Uterus (tissue), 2 donors: ENCODE data around the gene TMEM266.

Experiments
- POLR2A ChIP-seq, 2 donors: fragments of 450-650 bp; IDR thresholded peaks; one replicate each; pipeline ENCODE4 v1.6.1; 2016; ENCODE audit warnings: antibody characterized with exemption in 2 of 2, mild to moderate bottlenecking in 1 of 2, moderate library complexity in 1 of 2
- TF ChIP-seq, protein P1 (sequence below), 4 experiments: fragments of 200-600 bp in 2 of 4; fragments of 450-650 bp in 2 of 4; sonication (generic) in 2 of 4; IDR thresholded peaks; one replicate each; pipeline ENCODE4 v1.5.1; 2016 to 2019; ENCODE audit warnings: antibody characterized with exemption in 4 of 4, mild to moderate bottlenecking in 2 of 4, moderate library complexity in 1 of 4

DNA sequence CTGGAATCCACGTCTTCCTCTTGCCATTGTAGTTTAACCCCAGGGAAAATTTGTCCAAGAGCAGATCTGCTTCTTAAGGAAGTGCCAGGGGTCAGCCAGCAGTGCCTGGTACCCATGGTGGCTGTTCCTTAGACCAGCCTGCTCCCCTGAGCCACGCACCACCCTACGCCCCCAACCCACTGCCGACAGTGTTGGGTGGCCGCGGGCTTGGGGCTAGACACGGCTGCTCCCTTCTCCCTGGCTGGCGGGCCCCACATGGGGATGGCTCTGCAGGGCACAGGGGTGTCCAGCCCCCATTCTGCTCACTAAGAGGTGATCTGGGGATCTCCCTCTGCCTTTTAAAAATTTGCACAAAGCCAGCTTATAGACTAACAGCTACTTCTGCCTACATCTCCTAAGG lies 104.8 kb downstream of the TMEM266 start:
- TF ChIP-seq, protein P1, sequence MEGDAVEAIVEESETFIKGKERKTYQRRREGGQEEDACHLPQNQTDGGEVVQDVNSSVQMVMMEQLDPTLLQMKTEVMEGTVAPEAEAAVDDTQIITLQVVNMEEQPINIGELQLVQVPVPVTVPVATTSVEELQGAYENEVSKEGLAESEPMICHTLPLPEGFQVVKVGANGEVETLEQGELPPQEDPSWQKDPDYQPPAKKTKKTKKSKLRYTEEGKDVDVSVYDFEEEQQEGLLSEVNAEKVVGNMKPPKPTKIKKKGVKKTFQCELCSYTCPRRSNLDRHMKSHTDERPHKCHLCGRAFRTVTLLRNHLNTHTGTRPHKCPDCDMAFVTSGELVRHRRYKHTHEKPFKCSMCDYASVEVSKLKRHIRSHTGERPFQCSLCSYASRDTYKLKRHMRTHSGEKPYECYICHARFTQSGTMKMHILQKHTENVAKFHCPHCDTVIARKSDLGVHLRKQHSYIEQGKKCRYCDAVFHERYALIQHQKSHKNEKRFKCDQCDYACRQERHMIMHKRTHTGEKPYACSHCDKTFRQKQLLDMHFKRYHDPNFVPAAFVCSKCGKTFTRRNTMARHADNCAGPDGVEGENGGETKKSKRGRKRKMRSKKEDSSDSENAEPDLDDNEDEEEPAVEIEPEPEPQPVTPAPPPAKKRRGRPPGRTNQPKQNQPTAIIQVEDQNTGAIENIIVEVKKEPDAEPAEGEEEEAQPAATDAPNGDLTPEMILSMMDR (IDR thresholded peaks at IDR 0.05), result no peak
- TF ChIP-seq POLR2A (IDR thresholded peaks at IDR 0.05), result no peak
